Measurements from ENCODE around the gene OLFML2A. TPM values are rescaled to one million over a fixed set of nuclear protein-coding genes. Genes with fewer than 3 reads are reported as not detected.
A peak's percentile ranks its signal among the peaks of the same experiment; 100 is the strongest.

The OLFML2A gene
- total RNA-seq, 1 experiment from 2014 or later, result 5.8 TPM

DNA sequence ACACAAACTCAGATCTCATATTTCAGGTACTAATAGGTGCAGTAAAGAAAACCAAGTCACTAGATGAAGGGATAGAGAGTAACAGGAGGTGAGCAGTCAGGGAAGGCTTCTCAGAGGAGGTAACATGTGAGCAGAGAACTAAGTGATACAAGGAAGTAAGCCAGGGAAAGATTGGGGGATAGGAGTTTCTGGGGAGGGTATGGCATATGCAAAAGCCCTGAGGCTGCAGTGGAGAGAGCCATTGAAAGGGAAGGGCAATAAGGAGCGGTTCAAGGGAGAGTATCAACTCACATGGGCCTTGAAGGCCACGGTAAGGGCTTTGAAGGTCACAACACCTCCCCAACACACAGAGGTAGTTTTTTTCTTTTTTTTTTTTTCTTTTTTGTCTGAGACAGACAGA, 6.9 kb downstream of the OLFML2A start:
- Histone ChIP-seq H3K27ac (ENCODE audit: insufficient read length, low read depth, low read length) (no peak overlapping the region), H2AFZ (ENCODE audit: low read length) (no peak overlapping the region), H2BK5ac (ENCODE audit: insufficient read length, low read length) (no peak overlapping the region), H2BK15ac (ENCODE audit: low read depth, low read length) (no peak overlapping the region), H4K91ac (ENCODE audit: insufficient read length, low read depth, low read length) (no peak overlapping the region), H3K27me3 (ENCODE audit: insufficient read depth, low read length) (no peaks in the 10 kb centered on the region), H4K20me1 (ENCODE audit: control insufficient read depth, insufficient read depth, insufficient read length) (no peaks in the 10 kb centered on the region), H3K18ac (ENCODE audit: insufficient read length, low read depth, low read length) (no peak overlapping the region), H4K5ac (ENCODE audit: insufficient read length, low read depth, low read length) (no peak overlapping the region), H4K8ac (replicated peaks; ENCODE audit: insufficient read length, low read depth, low read length) (no peak overlapping the region), H2BK20ac (ENCODE audit: low read depth, low read length, poor library complexity, severe bottlenecking) (no peak overlapping the region), H3K79me1 (ENCODE audit: insufficient read depth, low read depth, low read length, poor library complexity, severe bottlenecking) (no peaks in the 10 kb centered on the region), H3T11ph (ENCODE audit: low read length) (no peak overlapping the region), H3K9me3 (ENCODE audit: control insufficient read depth, low read depth, low read length) (no peaks in the 10 kb centered on the region), H3K56ac (ENCODE audit: insufficient read length, low read depth, low read length) (no peak overlapping the region), H3K4ac (ENCODE audit: low read depth, low read length) (no peak overlapping the region), H3K14ac (ENCODE audit: insufficient read depth, low read length) (no peak overlapping the region), H3K23ac (ENCODE audit: insufficient read length, low read depth, low read length) (no peak overlapping the region), H2BK12ac (ENCODE audit: insufficient read length, low read depth, low read length) (no peak overlapping the region), H3K4me2 (ENCODE audit: insufficient read depth, insufficient read length, low read length) (no peak overlapping the region), H3K79me2 (ENCODE audit: insufficient read depth, low read length) (no peaks in the 10 kb centered on the region), H3K23me2 (ENCODE audit: insufficient read length, low read depth, low read length, poor library complexity, severe bottlenecking) (no peaks in the 10 kb centered on the region), H2AK5ac (ENCODE audit: insufficient read length, low read length) (no peak overlapping the region), H3K9ac (ENCODE audit: extremely low read depth, insufficient read length, low read length) (no peak overlapping the region), H2BK120ac (ENCODE audit: low read depth, low read length, poor library complexity, severe bottlenecking) (no peak overlapping the region), H3K4me1 (ENCODE audit: insufficient read depth, low read length) (peaks cover 5% of the 10 kb centered on the region; the same call in 1 of the 2 replicates)
- peak overlapping the region in 2 of 3 experiments; percentile 2 to 20; a peak in 3 of 7 replicates for H3K27ac Mint-ChIP-seq
- H3K27me3 Mint-ChIP-seq (ENCODE audit: low read depth), result peaks cover 2% of the 10 kb centered on the region; the same call in 1 of the 2 replicates
- TF ChIP-seq, protein P1, sequence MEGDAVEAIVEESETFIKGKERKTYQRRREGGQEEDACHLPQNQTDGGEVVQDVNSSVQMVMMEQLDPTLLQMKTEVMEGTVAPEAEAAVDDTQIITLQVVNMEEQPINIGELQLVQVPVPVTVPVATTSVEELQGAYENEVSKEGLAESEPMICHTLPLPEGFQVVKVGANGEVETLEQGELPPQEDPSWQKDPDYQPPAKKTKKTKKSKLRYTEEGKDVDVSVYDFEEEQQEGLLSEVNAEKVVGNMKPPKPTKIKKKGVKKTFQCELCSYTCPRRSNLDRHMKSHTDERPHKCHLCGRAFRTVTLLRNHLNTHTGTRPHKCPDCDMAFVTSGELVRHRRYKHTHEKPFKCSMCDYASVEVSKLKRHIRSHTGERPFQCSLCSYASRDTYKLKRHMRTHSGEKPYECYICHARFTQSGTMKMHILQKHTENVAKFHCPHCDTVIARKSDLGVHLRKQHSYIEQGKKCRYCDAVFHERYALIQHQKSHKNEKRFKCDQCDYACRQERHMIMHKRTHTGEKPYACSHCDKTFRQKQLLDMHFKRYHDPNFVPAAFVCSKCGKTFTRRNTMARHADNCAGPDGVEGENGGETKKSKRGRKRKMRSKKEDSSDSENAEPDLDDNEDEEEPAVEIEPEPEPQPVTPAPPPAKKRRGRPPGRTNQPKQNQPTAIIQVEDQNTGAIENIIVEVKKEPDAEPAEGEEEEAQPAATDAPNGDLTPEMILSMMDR (conservative IDR thresholded peaks at IDR 0.05), result no peak
- no peaks in the 10 kb centered on the region for H3K36me3 Mint-ChIP-seq (ENCODE audit: insufficient read depth in 1 of 3, low read depth in 3 of 3)
- no peak for DNase-seq
- no CpG with 5 or more reads among the region's 2 CpGs for WGBS (ENCODE audit: extremely low coverage, insufficient read length, low lambda C conversion rate)
- peaks cover 0 to under 1% of the 10 kb centered on the region in 2 experiments; a peak in 1 of 5 replicates for H3K9me3 Mint-ChIP-seq
- H3K4me1 Mint-ChIP-seq, result peaks cover 11 to 23% of the 10 kb centered on the region in 2 experiments
- no peak overlapping the region for H3K4me3 Mint-ChIP-seq
